Epithelial cell of proximal tubule (primary cell): ENCODE results near the gene NSMCE4A. TPM values are rescaled to one million over a fixed set of nuclear protein-coding genes. Genes with fewer than 3 reads are reported as not detected.

Experiments used
- DNase-seq: peaks from one replicate; pipeline ENCODE4 v3.0.0-alpha.2; 2011; ENCODE audit warnings: low read depth
- H3K4me3 ChIP-seq: 2 replicates; pipeline ENCODE4 v1.5.1; 2011; ENCODE audit warnings: low read depth, mild to moderate bottlenecking, low read length
- total RNA-seq: library from RNA; depleted of rRNA; stranded (reverse); fragments of >200 nt; gene quantifications from 2 replicates; pipeline ENCODE4 v1.2.3, GENCODE V29; 2015
- TF ChIP-seq, protein P1 (sequence below): conservative IDR thresholded peaks from 2 replicates; pipeline ENCODE4 v1.5.1; 2012; ENCODE audit warnings: low read depth, mild to moderate bottlenecking, low read length

The NSMCE4A gene
- total RNA-seq, 1 donor from 2014 or later: 62.4 TPM

DNA sequence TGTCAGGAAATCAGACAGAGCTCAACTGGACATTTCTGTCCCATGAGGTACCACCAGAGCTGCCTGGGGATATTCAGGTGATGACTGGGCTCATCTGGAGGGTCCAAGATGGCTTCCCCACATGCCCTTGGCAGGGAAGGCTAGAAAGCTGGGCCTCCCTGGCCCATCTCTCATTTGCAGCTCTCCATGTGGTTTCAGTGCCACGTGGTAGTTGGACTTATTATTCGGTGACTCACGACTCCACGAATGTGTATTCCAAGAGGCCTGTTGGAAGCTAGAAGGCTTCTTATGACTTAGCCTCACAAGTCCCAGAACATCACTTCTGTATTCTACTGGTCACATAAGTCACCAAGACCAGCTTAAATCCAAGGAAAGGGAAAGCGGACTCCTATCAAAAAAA lies 22.8 kb downstream of the NSMCE4A start:
- TF ChIP-seq, protein P1, sequence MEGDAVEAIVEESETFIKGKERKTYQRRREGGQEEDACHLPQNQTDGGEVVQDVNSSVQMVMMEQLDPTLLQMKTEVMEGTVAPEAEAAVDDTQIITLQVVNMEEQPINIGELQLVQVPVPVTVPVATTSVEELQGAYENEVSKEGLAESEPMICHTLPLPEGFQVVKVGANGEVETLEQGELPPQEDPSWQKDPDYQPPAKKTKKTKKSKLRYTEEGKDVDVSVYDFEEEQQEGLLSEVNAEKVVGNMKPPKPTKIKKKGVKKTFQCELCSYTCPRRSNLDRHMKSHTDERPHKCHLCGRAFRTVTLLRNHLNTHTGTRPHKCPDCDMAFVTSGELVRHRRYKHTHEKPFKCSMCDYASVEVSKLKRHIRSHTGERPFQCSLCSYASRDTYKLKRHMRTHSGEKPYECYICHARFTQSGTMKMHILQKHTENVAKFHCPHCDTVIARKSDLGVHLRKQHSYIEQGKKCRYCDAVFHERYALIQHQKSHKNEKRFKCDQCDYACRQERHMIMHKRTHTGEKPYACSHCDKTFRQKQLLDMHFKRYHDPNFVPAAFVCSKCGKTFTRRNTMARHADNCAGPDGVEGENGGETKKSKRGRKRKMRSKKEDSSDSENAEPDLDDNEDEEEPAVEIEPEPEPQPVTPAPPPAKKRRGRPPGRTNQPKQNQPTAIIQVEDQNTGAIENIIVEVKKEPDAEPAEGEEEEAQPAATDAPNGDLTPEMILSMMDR: no peak
- DNase-seq: no peak
- no peak overlapping the region for H3K4me3 ChIP-seq

DNA sequence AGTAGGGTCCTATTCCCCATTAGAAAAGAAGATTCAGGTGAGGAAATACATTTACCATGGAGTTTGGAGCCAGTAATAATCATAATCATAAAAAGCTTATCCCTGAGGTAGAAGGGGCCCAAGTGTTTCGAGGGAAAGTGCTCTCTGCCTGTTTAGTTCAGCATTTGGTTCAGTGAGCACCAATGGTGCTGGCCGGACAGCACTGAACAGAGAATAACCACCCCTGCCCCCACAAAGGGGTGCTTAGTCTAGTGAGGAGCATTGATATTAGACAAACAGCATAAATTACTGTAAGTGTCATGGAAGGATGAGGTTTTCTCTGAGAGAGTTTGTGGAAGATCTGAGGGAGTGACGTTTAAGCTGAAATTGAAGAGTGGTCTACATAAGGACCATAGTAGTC lies 25.6 kb downstream of the NSMCE4A start:
- no peak overlapping the region for H3K4me3 ChIP-seq
- TF ChIP-seq, protein P1: no peak
- DNase-seq: no peak

GRCh38 chr10:121949049-121949448 lies 26.0 kb downstream of the NSMCE4A start:
- TF ChIP-seq, protein P1: no peak
- H3K4me3 ChIP-seq: no peak overlapping the region
- no peak for DNase-seq

DNA sequence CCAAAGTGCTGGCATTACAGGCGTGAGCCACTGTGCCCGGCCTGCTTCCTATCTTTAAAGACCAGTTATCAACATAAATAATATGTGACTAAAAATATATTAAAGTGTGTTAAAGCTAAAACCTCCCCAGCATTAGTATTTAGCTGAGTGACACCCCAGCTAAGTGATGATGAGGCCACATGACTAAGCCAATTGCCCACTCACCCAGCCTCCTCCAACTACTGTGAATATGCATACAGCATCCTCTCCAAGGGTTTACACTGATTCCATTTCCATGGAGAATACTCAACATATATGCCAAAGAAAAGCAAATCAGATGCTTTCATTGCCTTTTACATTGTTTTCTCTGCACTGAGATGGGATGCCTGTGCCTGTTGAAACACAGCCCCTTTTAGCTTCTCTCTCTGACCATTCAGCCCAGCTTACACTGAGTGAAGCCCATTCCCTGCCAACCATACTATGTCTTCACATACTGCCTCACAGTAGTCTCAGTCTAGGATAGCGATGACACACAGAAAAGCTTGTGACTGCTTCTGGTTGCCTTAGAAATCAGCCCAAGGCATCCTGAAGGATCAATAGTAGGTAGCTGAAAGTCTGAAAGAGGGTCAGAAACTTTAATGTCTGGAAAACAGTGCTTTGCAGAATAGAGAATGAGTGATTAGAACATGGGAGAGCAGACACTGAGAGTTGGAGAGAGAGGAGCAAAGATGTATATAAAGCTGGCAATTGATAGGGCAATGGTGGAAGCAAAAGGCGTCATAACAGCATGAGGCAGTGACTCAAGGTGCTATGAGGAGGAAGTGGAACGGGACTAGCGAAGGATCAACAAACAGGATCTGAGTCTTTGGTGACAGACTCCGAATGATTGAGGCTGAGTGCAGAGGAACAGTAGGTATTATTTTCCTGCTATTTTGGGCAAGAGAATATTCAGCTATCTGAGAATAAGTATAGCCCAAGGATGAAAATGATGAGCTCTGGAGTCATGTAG lies 27.4 kb downstream of the NSMCE4A start:
- no peak overlapping the region for H3K4me3 ChIP-seq
- DNase-seq: no peak
- TF ChIP-seq, protein P1: no peak

- TF ChIP-seq, protein P1: no peak
- no peak for DNase-seq
- H3K4me3 ChIP-seq: no peak overlapping the region
These were observed 32.1 kb downstream of the NSMCE4A start for GRCh38 chr10:121942749-121943416.

DNA sequence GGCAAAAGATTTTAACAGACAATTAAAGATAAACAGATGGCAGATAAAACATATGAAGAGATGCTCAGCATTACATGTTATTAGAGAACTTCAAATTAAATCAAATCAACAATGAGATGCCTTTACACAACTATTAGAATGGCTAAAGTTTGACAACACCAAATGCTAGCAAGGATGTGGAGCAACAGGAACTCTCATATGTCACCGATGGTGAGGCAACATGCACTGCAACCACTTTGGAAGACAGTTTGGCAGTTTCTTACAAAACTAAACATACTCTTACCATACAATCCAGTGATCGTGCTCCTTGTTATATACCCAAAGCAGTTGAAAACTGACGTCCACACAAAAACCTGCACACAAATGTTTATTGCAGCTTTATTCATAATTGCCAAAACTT lies 33.5 kb downstream of the NSMCE4A start:
- H3K4me3 ChIP-seq: no peak overlapping the region
- no peak for DNase-seq
- TF ChIP-seq, protein P1: no peak
